Panc1 (cell line): ENCODE data around the gene CRY2.

Source experiments
- CTCF ChIP-seq: fragments of 450-650 bp; IDR thresholded peaks from 2 replicates; pipeline ENCODE4 v1.5.1; 2017; ENCODE audit warnings: mild to moderate bottlenecking
- POLR2AphosphoS5 ChIP-seq: IDR thresholded peaks from 2 replicates; pipeline ENCODE4 v1.6.1; 2012; ENCODE audit warnings: mild to moderate bottlenecking, low read depth, low read length, moderate library complexity
- REST ChIP-seq, 2 experiments: IDR thresholded peaks; 2 replicates each; pipeline ENCODE4 v1.6.1; 2011 to 2012; ENCODE audit warnings: low read depth in 2 of 2, control low read depth in 1 of 2, low read length in 1 of 2, mild to moderate bottlenecking in 1 of 2, moderate library complexity in 1 of 2; ENCODE audit not compliant: insufficient read depth in 1 of 2
- SIN3A ChIP-seq: IDR thresholded peaks from 2 replicates; pipeline ENCODE4 v1.6.1; 2012; ENCODE audit warnings: low read depth, mild to moderate bottlenecking, low read length, moderate library complexity, borderline replicate concordance; ENCODE audit not compliant: insufficient read depth
- TCF7L2 ChIP-seq: IDR thresholded peaks from 2 replicates; pipeline ENCODE4 v1.6.1; 2011; ENCODE audit warnings: mild to moderate bottlenecking, low read depth, low read length, inconsistent platforms

DNA sequence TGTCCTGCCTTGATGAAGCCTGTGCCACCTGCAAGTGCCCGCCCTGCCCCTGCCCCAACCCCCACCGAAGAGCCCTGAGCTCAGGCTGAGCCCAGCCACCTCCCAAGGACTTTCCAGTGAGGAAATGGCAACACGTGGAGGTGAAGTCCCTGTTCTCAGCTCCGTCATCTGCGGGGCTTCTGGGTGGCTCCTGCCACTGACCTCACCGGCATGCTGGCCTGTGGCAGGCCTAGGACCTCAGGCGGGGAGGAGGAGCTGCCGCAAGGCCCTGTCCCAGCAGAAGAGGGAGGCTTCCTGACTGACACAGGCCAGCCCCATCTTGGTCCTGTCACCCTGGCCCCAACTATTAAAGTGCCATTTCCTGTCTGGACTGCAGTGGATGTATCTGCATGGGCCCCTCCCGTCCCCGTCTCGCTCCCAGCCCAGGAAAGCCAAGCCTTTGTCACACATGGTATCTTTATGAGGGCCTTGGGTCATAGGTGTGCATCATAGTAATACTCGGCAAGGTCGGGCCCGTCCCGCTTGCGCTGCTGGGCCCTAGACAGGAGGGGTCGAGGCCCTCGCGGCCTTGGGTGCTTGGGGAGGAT lies 58.9 kb downstream of the CRY2 start:
- TF ChIP-seq TCF7L2: no peak
- TF ChIP-seq CTCF: no peak
- TF ChIP-seq REST (IDR thresholded peaks at IDR 0.05; ENCODE audit: insufficient read depth in 1 of 2, low read depth in 2 of 2, low read length in 1 of 2): no peak
- no peak for TF ChIP-seq POLR2AphosphoS5
- TF ChIP-seq SIN3A: no peak
